ENCODE measurements around the gene MOB2.

DNA sequence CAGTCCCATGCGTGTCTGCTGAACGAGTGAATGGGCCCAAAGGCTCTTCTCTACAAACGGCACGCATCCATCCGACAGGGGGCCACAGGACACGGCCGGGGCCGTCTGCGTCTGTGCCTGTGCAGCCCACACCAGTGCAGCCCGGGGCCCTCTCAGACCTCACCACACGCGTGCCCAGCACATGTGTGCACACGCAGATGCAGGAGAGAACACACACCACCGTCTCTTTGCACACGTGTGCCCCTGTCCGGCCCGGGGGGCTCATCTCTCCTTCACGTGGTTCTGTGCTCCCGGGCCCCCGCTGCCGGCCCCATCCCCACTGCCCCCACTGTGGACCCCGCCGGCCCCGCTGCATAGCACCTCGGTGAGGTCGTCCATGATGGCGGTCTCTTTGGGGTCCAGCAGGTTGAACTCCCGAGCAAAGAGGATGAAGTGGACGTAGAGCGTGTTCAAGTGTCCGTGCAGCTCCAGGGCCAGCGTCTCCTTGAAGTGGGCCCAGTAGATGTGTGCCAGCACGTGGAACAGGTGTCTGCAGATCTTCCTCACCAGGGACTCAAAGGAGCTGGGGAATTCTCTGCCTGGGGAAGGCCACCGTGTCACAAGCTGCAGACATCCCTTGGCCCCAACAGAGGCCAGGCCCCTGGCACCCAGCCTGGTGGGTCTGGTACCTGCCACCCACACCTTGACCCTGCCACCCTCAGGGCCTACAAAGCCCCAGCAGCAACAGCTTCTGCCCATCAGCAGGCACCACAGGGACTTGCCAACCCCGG, 16.5 kb downstream of the MOB2 start:
- TF ChIP-seq, protein P1, sequence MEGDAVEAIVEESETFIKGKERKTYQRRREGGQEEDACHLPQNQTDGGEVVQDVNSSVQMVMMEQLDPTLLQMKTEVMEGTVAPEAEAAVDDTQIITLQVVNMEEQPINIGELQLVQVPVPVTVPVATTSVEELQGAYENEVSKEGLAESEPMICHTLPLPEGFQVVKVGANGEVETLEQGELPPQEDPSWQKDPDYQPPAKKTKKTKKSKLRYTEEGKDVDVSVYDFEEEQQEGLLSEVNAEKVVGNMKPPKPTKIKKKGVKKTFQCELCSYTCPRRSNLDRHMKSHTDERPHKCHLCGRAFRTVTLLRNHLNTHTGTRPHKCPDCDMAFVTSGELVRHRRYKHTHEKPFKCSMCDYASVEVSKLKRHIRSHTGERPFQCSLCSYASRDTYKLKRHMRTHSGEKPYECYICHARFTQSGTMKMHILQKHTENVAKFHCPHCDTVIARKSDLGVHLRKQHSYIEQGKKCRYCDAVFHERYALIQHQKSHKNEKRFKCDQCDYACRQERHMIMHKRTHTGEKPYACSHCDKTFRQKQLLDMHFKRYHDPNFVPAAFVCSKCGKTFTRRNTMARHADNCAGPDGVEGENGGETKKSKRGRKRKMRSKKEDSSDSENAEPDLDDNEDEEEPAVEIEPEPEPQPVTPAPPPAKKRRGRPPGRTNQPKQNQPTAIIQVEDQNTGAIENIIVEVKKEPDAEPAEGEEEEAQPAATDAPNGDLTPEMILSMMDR (IDR thresholded peaks at IDR 0.05; ENCODE audit: low read depth, low read length) = no peak
- TF ChIP-seq EZH2phosphoT487 (IDR thresholded peaks at IDR 0.05; ENCODE audit: low read depth) = no peak

All from OCI-LY3 (cell line).